Activated CD4-positive, alpha-beta T cell treated with anti-CD3 and anti-CD28 coated beads, Interleukin-2, amount 10 ng/mL, durations not matched to agents 7 days and 5 days (primary cell): ENCODE results near the gene UHRF1. TPM values are rescaled to one million over a fixed set of nuclear protein-coding genes. Genes with fewer than 3 reads are reported as not detected.
A peak's percentile ranks its signal among the peaks of the same experiment; 100 is the strongest.

ENCODE experiments used
- CTCF ChIA-PET: fragments of 350-600 bp; sonication (Branson Sonifier 250); formaldehyde crosslinking; loops from one replicate; lab custom pipeline; 2021; ENCODE audit warnings: antibody characterized with exemption; lab: Charles Lee
- POLR2A ChIA-PET: fragments of 350-600 bp; sonication (Branson Sonifier 250); formaldehyde crosslinking; loops from one replicate; lab custom pipeline; 2021; ENCODE audit warnings: antibody characterized with exemption; lab: Charles Lee
- DNase-seq: peaks from one replicate; pipeline ENCODE4 v3.0.0-alpha.2; 2020
- H3K27ac Mint-ChIP-seq: one replicate; pipeline ENCODE4 v1.8.0; 2021; ENCODE audit warnings: mild to moderate bottlenecking, moderate library complexity, mixed read lengths
- H3K27me3 Mint-ChIP-seq: one replicate; pipeline ENCODE4 v1.8.0; 2021; ENCODE audit warnings: mixed read lengths
- H3K36me3 Mint-ChIP-seq: one replicate; pipeline ENCODE4 v1.8.0; 2021; ENCODE audit warnings: low read depth, mixed read lengths
- H3K4me1 Mint-ChIP-seq: one replicate; pipeline ENCODE4 v1.8.0; 2021; ENCODE audit warnings: mixed read lengths
- H3K4me3 Mint-ChIP-seq: one replicate; pipeline ENCODE4 v1.8.0; 2021; ENCODE audit warnings: mild to moderate bottlenecking, moderate library complexity, mixed read lengths
- H3K9me3 Mint-ChIP-seq: one replicate; pipeline ENCODE4 v1.8.0; 2021; ENCODE audit warnings: mixed read lengths
- total RNA-seq, 2 experiments: library from RNA; stranded (reverse); gene quantifications; one replicate each; pipeline ENCODE4 v1.2.3, GENCODE V29; 2021

UHRF1 gene
- total RNA-seq, 2 experiments from 2014 or later, result 130 to 141 TPM

GRCh38 chr19:4991538-4991937, 82.2 kb downstream of the UHRF1 start:
- CTCF ChIA-PET, result no interaction called here
- no peak for DNase-seq
- POLR2A ChIA-PET, result no interaction called here
- peaks cover 2% of the 10 kb centered on the region for H3K36me3 Mint-ChIP-seq
- H3K27me3 Mint-ChIP-seq, result no peaks in the 10 kb centered on the region
- H3K4me1 Mint-ChIP-seq, result peaks cover 8% of the 10 kb centered on the region
- no peak overlapping the region for H3K4me3 Mint-ChIP-seq
- no peak overlapping the region for H3K27ac Mint-ChIP-seq
- no peaks in the 10 kb centered on the region for H3K9me3 Mint-ChIP-seq

- peaks cover 5% of the 10 kb centered on the region for H3K36me3 Mint-ChIP-seq
- CTCF ChIA-PET, result no interaction called here
- H3K27me3 Mint-ChIP-seq, result no peaks in the 10 kb centered on the region
- POLR2A ChIA-PET, result no interaction called here
- no peaks in the 10 kb centered on the region for H3K9me3 Mint-ChIP-seq
- no peak overlapping the region for H3K4me3 Mint-ChIP-seq
- H3K4me1 Mint-ChIP-seq, result peaks cover 7% of the 10 kb centered on the region
- H3K27ac Mint-ChIP-seq, result no peak overlapping the region
- no peak for DNase-seq
Observed at GRCh38 chr19:4991996-4992698, 82.8 kb downstream of the UHRF1 start.

GRCh38 chr19:4993683-4994082, 84.4 kb downstream of the UHRF1 start:
- Mint-ChIP-seq H3K4me1 (no peaks in the 10 kb centered on the region), H3K9me3 (no peaks in the 10 kb centered on the region), H3K36me3 (peaks cover 5% of the 10 kb centered on the region), H3K4me3 (no peak overlapping the region), H3K27ac (no peak overlapping the region), H3K27me3 (no peaks in the 10 kb centered on the region)
- CTCF ChIA-PET, result interaction anchor here (0.6 kb wide), 1 partner anchor 137 kb away, joined by 5 read pairs; no protein-coding TSS in a partner anchor
- POLR2A ChIA-PET, result no interaction called here
- DNase-seq, result no peak

GRCh38 chr19:4996701-4997100, 87.4 kb downstream of the UHRF1 start:
- H3K4me1 Mint-ChIP-seq, result peaks cover 3% of the 10 kb centered on the region
- no peak overlapping the region for H3K27ac Mint-ChIP-seq
- H3K27me3 Mint-ChIP-seq, result no peaks in the 10 kb centered on the region
- no peak for DNase-seq
- peaks cover 5% of the 10 kb centered on the region for H3K36me3 Mint-ChIP-seq
- no peaks in the 10 kb centered on the region for H3K9me3 Mint-ChIP-seq
- CTCF ChIA-PET, result interaction anchor here (0.6 to 1.3 kb wide), 2 partner anchors 31 to 52 kb away, joined by 4 read pairs; no protein-coding TSS in a partner anchor
- POLR2A ChIA-PET, result no interaction called here
- H3K4me3 Mint-ChIP-seq, result no peak overlapping the region

- Mint-ChIP-seq H3K36me3 (peaks cover 5% of the 10 kb centered on the region), H3K4me1 (peaks cover 3% of the 10 kb centered on the region), H3K4me3 (no peak overlapping the region), H3K27ac (no peak overlapping the region), H3K9me3 (no peaks in the 10 kb centered on the region), H3K27me3 (no peaks in the 10 kb centered on the region)
- DNase-seq, result no peak
- ChIA-PET CTCF (interaction anchor here (1.3 kb wide), 1 partner anchor 52 kb away, joined by 4 read pairs; no protein-coding TSS in a partner anchor), POLR2A (no interaction called here)
Observed at GRCh38 chr19:4997297-4997696, 88.0 kb downstream of the UHRF1 start.

- H3K36me3 Mint-ChIP-seq, result peaks cover 3% of the 10 kb centered on the region
- ChIA-PET POLR2A (no interaction called here), CTCF (interaction anchor here (0.6 kb wide), 2 partner anchors 128 to 154 kb away, joined by 3 read pairs; no protein-coding TSS in a partner anchor)
- H3K27ac Mint-ChIP-seq, result no peak overlapping the region
- no peaks in the 10 kb centered on the region for H3K27me3 Mint-ChIP-seq
- DNase-seq, result no peak
- peaks cover 3% of the 10 kb centered on the region for H3K4me1 Mint-ChIP-seq
- no peak overlapping the region for H3K4me3 Mint-ChIP-seq
- no peaks in the 10 kb centered on the region for H3K9me3 Mint-ChIP-seq
Observed at GRCh38 chr19:5000120-5000611, 90.9 kb downstream of the UHRF1 start.

GRCh38 chr19:5001615-5002014, 92.3 kb downstream of the UHRF1 start:
- peak; percentile 38 for DNase-seq
- Mint-ChIP-seq H3K4me1 (peaks cover 3% of the 10 kb centered on the region), H3K27ac (no peak overlapping the region), H3K4me3 (no peak overlapping the region), H3K27me3 (no peaks in the 10 kb centered on the region), H3K9me3 (no peaks in the 10 kb centered on the region), H3K36me3 (peaks cover 3% of the 10 kb centered on the region)
- ChIA-PET POLR2A (no interaction called here), CTCF (interaction anchor here (0.7 to 2.1 kb wide), 5 partner anchors 11 to 33 kb away, joined by 3 to 5 read pairs (median 4); no protein-coding TSS in a partner anchor)

- H3K36me3 Mint-ChIP-seq, result peaks cover under 1% of the 10 kb centered on the region
- no peaks in the 10 kb centered on the region for H3K27me3 Mint-ChIP-seq
- POLR2A ChIA-PET, result no interaction called here
- no peak overlapping the region for H3K27ac Mint-ChIP-seq
- peaks cover under 1% of the 10 kb centered on the region for H3K9me3 Mint-ChIP-seq
- no peak for DNase-seq
- no peak overlapping the region for H3K4me3 Mint-ChIP-seq
- peaks cover 3% of the 10 kb centered on the region for H3K4me1 Mint-ChIP-seq
- CTCF ChIA-PET, result interaction anchor here (0.7 to 2.1 kb wide), 5 partner anchors 11 to 34 kb away, joined by 3 to 5 read pairs (median 4); no protein-coding TSS in a partner anchor
Observed at GRCh38 chr19:5002143-5002542, 92.8 kb downstream of the UHRF1 start.

- POLR2A ChIA-PET, result no interaction called here
- Mint-ChIP-seq H3K36me3 (peaks cover 6% of the 10 kb centered on the region), H3K4me1 (peaks cover 3% of the 10 kb centered on the region), H3K27ac (no peak overlapping the region), H3K9me3 (peaks cover 2% of the 10 kb centered on the region), H3K4me3 (no peak overlapping the region), H3K27me3 (no peaks in the 10 kb centered on the region)
- CTCF ChIA-PET, result no interaction called here
- no peak for DNase-seq
Observed at GRCh38 chr19:5003781-5004180, 94.5 kb downstream of the UHRF1 start.

GRCh38 chr19:5005096-5005495, 95.8 kb downstream of the UHRF1 start:
- CTCF ChIA-PET, result no interaction called here
- POLR2A ChIA-PET, result no interaction called here
- peaks cover 2% of the 10 kb centered on the region for H3K9me3 Mint-ChIP-seq
- no peak for DNase-seq
- peaks cover 6% of the 10 kb centered on the region for H3K36me3 Mint-ChIP-seq
- H3K4me1 Mint-ChIP-seq, result peaks cover 3% of the 10 kb centered on the region
- no peak overlapping the region for H3K4me3 Mint-ChIP-seq
- H3K27me3 Mint-ChIP-seq, result no peaks in the 10 kb centered on the region
- H3K27ac Mint-ChIP-seq, result no peak overlapping the region

GRCh38 chr19:5006201-5006600, 96.9 kb downstream of the UHRF1 start:
- ChIA-PET CTCF (no interaction called here), POLR2A (no interaction called here)
- H3K36me3 Mint-ChIP-seq, result peaks cover 6% of the 10 kb centered on the region
- H3K27ac Mint-ChIP-seq, result no peak overlapping the region
- DNase-seq, result no peak
- peaks cover 2% of the 10 kb centered on the region for H3K9me3 Mint-ChIP-seq
- no peaks in the 10 kb centered on the region for H3K27me3 Mint-ChIP-seq
- no peak overlapping the region for H3K4me3 Mint-ChIP-seq
- peaks cover 3% of the 10 kb centered on the region for H3K4me1 Mint-ChIP-seq

GRCh38 chr19:5006821-5007220, 97.5 kb downstream of the UHRF1 start:
- DNase-seq, result no peak
- H3K9me3 Mint-ChIP-seq, result peaks cover 2% of the 10 kb centered on the region
- H3K36me3 Mint-ChIP-seq, result peaks cover 6% of the 10 kb centered on the region
- no peak overlapping the region for H3K4me3 Mint-ChIP-seq
- no peaks in the 10 kb centered on the region for H3K27me3 Mint-ChIP-seq
- ChIA-PET POLR2A (no interaction called here), CTCF (interaction anchor here (0.6 kb wide), 1 partner anchor 93 kb away, joined by 4 read pairs; no protein-coding TSS in a partner anchor)
- H3K27ac Mint-ChIP-seq, result no peak overlapping the region
- H3K4me1 Mint-ChIP-seq, result no peaks in the 10 kb centered on the region
